H9 (cell line): ENCODE results near the gene SCGB2B2. TPM values are rescaled to one million over a fixed set of nuclear protein-coding genes. Genes with fewer than 3 reads are reported as not detected.

ENCODE experiments used
- DNase-seq: peaks from one replicate; pipeline ENCODE4 v3.0.0-alpha.2; 2017
- H2AFZ ChIP-seq: one replicate; pipeline ENCODE4 v1.6.1; 2013; ENCODE audit warnings: mild to moderate bottlenecking, low read length, control low read depth, moderate library complexity
- H2AK5ac ChIP-seq: 2 replicates; pipeline ENCODE4 v1.6.1; 2013; ENCODE audit warnings: low read length, control low read depth, mixed read lengths; ENCODE audit not compliant: insufficient read length
- H2BK120ac ChIP-seq: one replicate; pipeline ENCODE4 v1.6.1; 2013; ENCODE audit warnings: low read depth, mild to moderate bottlenecking, low read length, control low read depth, inconsistent platforms; ENCODE audit not compliant: poor library complexity, severe bottlenecking
- H2BK12ac ChIP-seq: 2 replicates; pipeline ENCODE4 v1.6.1; 2013; ENCODE audit warnings: low read length, control low read depth, mixed read lengths, low read depth; ENCODE audit not compliant: insufficient read length
- H2BK15ac ChIP-seq: 2 replicates; pipeline ENCODE4 v1.6.1; 2013; ENCODE audit warnings: low read depth, low read length, control low read depth
- H2BK20ac ChIP-seq: one replicate; pipeline ENCODE4 v1.6.1; 2013; ENCODE audit warnings: low read depth, mild to moderate bottlenecking, low read length, control low read depth, inconsistent platforms; ENCODE audit not compliant: poor library complexity, severe bottlenecking
- H2BK5ac ChIP-seq: 2 replicates; pipeline ENCODE4 v1.6.1; 2013; ENCODE audit warnings: low read length, control low read depth, mixed read lengths; ENCODE audit not compliant: insufficient read length
- H3K14ac ChIP-seq: 2 replicates; pipeline ENCODE4 v1.6.1; 2013; ENCODE audit warnings: low read length, control low read depth; ENCODE audit not compliant: insufficient read depth
- H3K18ac ChIP-seq: 2 replicates; pipeline ENCODE4 v1.6.1; 2013; ENCODE audit warnings: low read depth, mild to moderate bottlenecking, mixed read lengths, low read length, control low read depth; ENCODE audit not compliant: insufficient read length
- H3K23ac ChIP-seq: 2 replicates; pipeline ENCODE4 v1.6.1; 2013; ENCODE audit warnings: low read length, control low read depth, mixed read lengths, low read depth; ENCODE audit not compliant: insufficient read length
- H3K23me2 ChIP-seq: 2 replicates; pipeline ENCODE4 v1.6.1; 2013; ENCODE audit warnings: low read depth, mild to moderate bottlenecking, mixed read lengths, low read length, control low read depth; ENCODE audit not compliant: insufficient read length, poor library complexity, severe bottlenecking
- H3K27ac ChIP-seq: 2 replicates; pipeline ENCODE4 v1.5.1; 2013; ENCODE audit warnings: low read length, control low read depth, mixed read lengths, low read depth; ENCODE audit not compliant: insufficient read length
- H3K27me3 ChIP-seq: 2 replicates; pipeline ENCODE4 v1.6.1; 2013; ENCODE audit warnings: low read length, control low read depth, inconsistent platforms; ENCODE audit not compliant: insufficient read depth
- H3K4ac ChIP-seq: 2 replicates; pipeline ENCODE4 v1.6.1; 2013; ENCODE audit warnings: low read depth, mild to moderate bottlenecking, control low read depth, inconsistent platforms, low read length, moderate library complexity
- H3K4me1 ChIP-seq: 2 replicates; pipeline ENCODE4 v1.6.1; 2013; ENCODE audit warnings: low read length, control low read depth, inconsistent platforms; ENCODE audit not compliant: insufficient read depth
- H3K4me2 ChIP-seq: 2 replicates; pipeline ENCODE4 v1.6.1; 2013; ENCODE audit warnings: low read length, control low read depth, mixed read lengths; ENCODE audit not compliant: insufficient read length, insufficient read depth
- H3K56ac ChIP-seq: 2 replicates; pipeline ENCODE4 v1.6.1; 2013; ENCODE audit warnings: low read depth, mild to moderate bottlenecking, mixed read lengths, low read length, control low read depth; ENCODE audit not compliant: insufficient read length
- H3K79me1 ChIP-seq: 2 replicates; pipeline ENCODE4 v1.6.1; 2013; ENCODE audit warnings: low read depth, mild to moderate bottlenecking, moderate library complexity, low read length, control low read depth, inconsistent platforms; ENCODE audit not compliant: insufficient read depth, poor library complexity, severe bottlenecking
- H3K79me2 ChIP-seq: 2 replicates; pipeline ENCODE4 v1.6.1; 2013; ENCODE audit warnings: low read length, control low read depth, inconsistent platforms; ENCODE audit not compliant: insufficient read depth
- H3K9ac ChIP-seq: 2 replicates; pipeline ENCODE4 v1.6.1; 2013; ENCODE audit warnings: low read length, control low read depth, mixed read lengths; ENCODE audit not compliant: insufficient read length; ENCODE audit errors: extremely low read depth
- H3K9me3 ChIP-seq: one replicate; pipeline ENCODE4 v1.6.1; 2013; ENCODE audit warnings: low read depth, low read length, inconsistent platforms; ENCODE audit not compliant: control insufficient read depth
- H3T11ph ChIP-seq: one replicate; pipeline ENCODE4 v1.6.1; 2013; ENCODE audit warnings: mild to moderate bottlenecking, low read length, control low read depth, inconsistent platforms
- H4K20me1 ChIP-seq: one replicate; pipeline ENCODE4 v1.6.1; 2013; ENCODE audit not compliant: control insufficient read depth, insufficient read length, insufficient read depth
- H4K5ac ChIP-seq: 2 replicates; pipeline ENCODE4 v1.6.1; 2013; ENCODE audit warnings: low read depth, mild to moderate bottlenecking, mixed read lengths, low read length, control low read depth; ENCODE audit not compliant: insufficient read length
- H4K8ac ChIP-seq: replicated peaks from 2 replicates; pipeline ENCODE4 v1.6.1; 2013; ENCODE audit warnings: low read length, control low read depth, mixed read lengths, low read depth; ENCODE audit not compliant: insufficient read length
- H4K91ac ChIP-seq: 2 replicates; pipeline ENCODE4 v1.6.1; 2013; ENCODE audit warnings: low read depth, mild to moderate bottlenecking, moderate library complexity, mixed read lengths, low read length, control low read depth; ENCODE audit not compliant: insufficient read length
- H3K27ac Mint-ChIP-seq, 3 experiments: 2 replicates in 2 of 3; 3 replicates in 1 of 3; pipeline ENCODE4 v1.8.0; 2020 to 2021; ENCODE audit warnings: mixed read lengths in 3 of 3, mild to moderate bottlenecking in 1 of 3, moderate library complexity in 1 of 3
- H3K27me3 Mint-ChIP-seq: 2 replicates; pipeline ENCODE4 v1.8.0; 2021; ENCODE audit warnings: low read depth, mild to moderate bottlenecking, moderate library complexity, mixed read lengths
- H3K36me3 Mint-ChIP-seq, 3 experiments: 2 replicates in 2 of 3; 3 replicates in 1 of 3; pipeline ENCODE4 v1.8.0; 2020 to 2021; ENCODE audit warnings: low read depth in 3 of 3, mixed read lengths in 3 of 3; ENCODE audit not compliant: insufficient read depth in 1 of 3
- H3K4me1 Mint-ChIP-seq, 2 experiments: 2 replicates each; pipeline ENCODE4 v1.8.0; 2020; ENCODE audit warnings: mixed read lengths in 2 of 2
- H3K4me3 Mint-ChIP-seq, 2 experiments: 2 replicates in 1 of 2; 3 replicates in 1 of 2; pipeline ENCODE4 v1.8.0; 2020 to 2021; ENCODE audit warnings: mild to moderate bottlenecking in 2 of 2, mixed read lengths in 2 of 2, moderate library complexity in 1 of 2
- H3K9me3 Mint-ChIP-seq, 2 experiments: 2 replicates in 1 of 2; 3 replicates in 1 of 2; pipeline ENCODE4 v1.8.0; 2020; ENCODE audit warnings: mild to moderate bottlenecking in 2 of 2, mixed read lengths in 2 of 2, moderate library complexity in 1 of 2
- CTCF ChIP-seq: fragments of 200-600 bp; sonication (generic); conservative IDR thresholded peaks from 3 replicates; pipeline ENCODE4 v1.8.0; 2021; ENCODE audit warnings: antibody characterized with exemption, mild to moderate bottlenecking
- WGBS: extraction: QIAGEN DNeasy Blood & Tissue Kit; methylation state at CpG from one replicate; pipeline ENCODE4 v1.1.7; 2013; ENCODE audit warnings: missing lambda C conversion rate, low lambda C conversion rate, mixed read lengths; ENCODE audit not compliant: insufficient read length; ENCODE audit errors: extremely low coverage; 5-methylcytosine and 5-hydroxymethylcytosine counted together
- total RNA-seq: library from RNA; stranded (reverse); gene quantifications from 2 replicates; pipeline ENCODE4 v1.2.1, GENCODE V29; 2021

SCGB2B2 gene
- total RNA-seq, 1 experiment from 2014 or later, result not detected

GRCh38 chr19:34673590-34673989 lies 3.4 kb downstream of the SCGB2B2 start:
- Mint-ChIP-seq H3K9me3 (peaks cover 9 to 31% of the 10 kb centered on the region in 2 experiments; a peak in 4 of 5 replicates), H3K4me3 (no peak overlapping the region), H3K36me3 (peaks cover 0 to 4% (median 4%) of the 10 kb centered on the region in 3 experiments; a peak in 4 of 7 replicates), H3K27ac (no peak overlapping the region), H3K4me1 (peaks cover 8 to 10% of the 10 kb centered on the region in 2 experiments), H3K27me3 (peaks cover 25% of the 10 kb centered on the region)
- no peak for DNase-seq
- H3K79me2 ChIP-seq, result no peaks in the 10 kb centered on the region
- no peak overlapping the region for H2BK15ac ChIP-seq
- peaks cover 18% of the 10 kb centered on the region for H3K23me2 ChIP-seq
- H3K79me1 ChIP-seq, result no peaks in the 10 kb centered on the region
- H3T11ph ChIP-seq, result no peak overlapping the region
- no peak overlapping the region for H2BK12ac ChIP-seq
- H3K4me1 ChIP-seq, result peaks cover 2% of the 10 kb centered on the region; the same call in 1 of the 2 replicates
- H2AK5ac ChIP-seq, result no peak overlapping the region
- no peak overlapping the region for H3K23ac ChIP-seq
- no peaks in the 10 kb centered on the region for H4K20me1 ChIP-seq
- no peak overlapping the region for H3K18ac ChIP-seq
- no peak overlapping the region for H3K14ac ChIP-seq
- H3K27ac ChIP-seq, result no peak overlapping the region
- H3K4me2 ChIP-seq, result no peak overlapping the region
- no peak overlapping the region for H4K91ac ChIP-seq
- no peak overlapping the region for H3K9ac ChIP-seq
- H3K4ac ChIP-seq, result no peak overlapping the region
- TF ChIP-seq CTCF, result no peak
- no peak overlapping the region for H3K56ac ChIP-seq
- no peak overlapping the region for H4K8ac ChIP-seq
- no peak overlapping the region for H2BK120ac ChIP-seq
- no peak overlapping the region for H4K5ac ChIP-seq
- no peak overlapping the region for H2BK20ac ChIP-seq
- H2BK5ac ChIP-seq, result no peak overlapping the region
- WGBS, result no CpG with 5 or more reads among the region's 3 CpGs
- H3K27me3 ChIP-seq, result no peaks in the 10 kb centered on the region
- no peaks in the 10 kb centered on the region for H3K9me3 ChIP-seq
- no peak overlapping the region for H2AFZ ChIP-seq
